Right atrium auricular region (tissue), 2 donors: Measurements from ENCODE around the gene GPC6. TPM values are rescaled to one million over a fixed set of nuclear protein-coding genes. Genes with fewer than 3 reads are reported as not detected.

Experiments used
- DNase-seq: peaks from one replicate; pipeline ENCODE4 v3.0.0-alpha.2; 2019; ENCODE audit warnings: low spot score
- H3K27ac ChIP-seq, 2 donors: fragments of 200-600 bp; sonication (generic); 1 replicate in 1 of 2; 2 replicates in 1 of 2; pipeline ENCODE4 v1.5.1; 2016 to 2019
- H3K27me3 ChIP-seq, 2 donors: fragments of 200-600 bp; sonication (generic); one replicate each; pipeline versions ENCODE4 v1.5.1 to v1.6.0; 2017 to 2019
- H3K36me3 ChIP-seq: fragments of 200-600 bp; sonication (generic); one replicate; pipeline ENCODE4 v1.5.1; 2016
- H3K4me1 ChIP-seq, 2 donors: fragments of 200-600 bp; sonication (generic); one replicate each; pipeline versions ENCODE4 v1.5.1 to v1.6.0; 2017 to 2019
- H3K4me3 ChIP-seq, 2 donors: fragments of 200-600 bp; sonication (generic); 1 replicate in 1 of 2; 2 replicates in 1 of 2; pipeline ENCODE4 v1.5.1; 2017 to 2019; ENCODE audit warnings: mild to moderate bottlenecking in 1 of 2, moderate library complexity in 1 of 2
- H3K9me3 ChIP-seq, 2 donors: fragments of 200-600 bp; sonication (generic); one replicate each; pipeline ENCODE4 v1.5.1; 2019
- CTCF ChIP-seq, 2 donors: fragments of 200-600 bp; sonication (generic); IDR thresholded peaks; one replicate each; pipeline ENCODE4 v1.5.1; 2019; ENCODE audit warnings: antibody characterized with exemption in 2 of 2
- total RNA-seq, 2 donors: library from RNA; depleted of rRNA; stranded (reverse); fragments of >200 nt; gene quantifications; one replicate each; pipeline ENCODE4 v1.1.0, GENCODE V29; 2016

Gene GPC6
- total RNA-seq, 2 donors from 2014 or later: 1.3 to 3.8 TPM

DNA sequence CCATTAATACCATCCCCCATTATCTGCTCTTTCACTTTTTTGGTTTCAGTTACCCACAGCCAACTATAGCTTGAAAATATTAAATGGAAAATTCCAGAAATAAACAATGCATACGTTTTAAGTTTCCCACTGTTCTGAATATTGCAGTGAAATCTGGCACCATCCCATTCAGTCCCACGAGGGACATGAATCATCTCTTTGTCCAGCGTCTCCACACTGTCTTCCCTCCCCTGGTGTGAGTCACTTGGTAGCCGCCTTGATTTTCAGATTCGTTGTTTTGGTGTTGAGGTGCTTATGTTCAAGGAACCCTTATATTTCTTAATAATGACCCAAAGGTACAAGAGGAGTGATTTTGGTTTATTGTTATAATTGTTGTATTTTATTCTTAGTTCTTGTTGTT lies 1006.8 kb downstream of the GPC6 start:
- Histone ChIP-seq H3K4me1 (no peaks in the 10 kb centered on the region), H3K4me3 (no peak overlapping the region), H3K27ac (no peak overlapping the region), H3K27me3 (no peaks in the 10 kb centered on the region), H3K9me3 (no peaks in the 10 kb centered on the region), H3K36me3 (no peaks in the 10 kb centered on the region)
- no peak for TF ChIP-seq CTCF (IDR thresholded peaks at IDR 0.05)
- DNase-seq: peak; percentile 63

GRCh38 chr13:94233837-94234236 lies 1007.2 kb downstream of the GPC6 start:
- no peaks in the 10 kb centered on the region for H3K36me3 ChIP-seq
- no peaks in the 10 kb centered on the region for H3K27me3 ChIP-seq
- no peaks in the 10 kb centered on the region for H3K4me1 ChIP-seq
- TF ChIP-seq CTCF (IDR thresholded peaks at IDR 0.05): no peak
- no peak overlapping the region for H3K27ac ChIP-seq
- no peak overlapping the region for H3K4me3 ChIP-seq
- H3K9me3 ChIP-seq: no peaks in the 10 kb centered on the region
- no peak for DNase-seq

- no peak overlapping the region for H3K27ac ChIP-seq
- no peaks in the 10 kb centered on the region for H3K27me3 ChIP-seq
- H3K4me1 ChIP-seq: no peaks in the 10 kb centered on the region
- DNase-seq: no peak
- no peak overlapping the region for H3K4me3 ChIP-seq
- no peaks in the 10 kb centered on the region for H3K36me3 ChIP-seq
- TF ChIP-seq CTCF (IDR thresholded peaks at IDR 0.05): no peak
- H3K9me3 ChIP-seq: no peaks in the 10 kb centered on the region
Observed at GRCh38 chr13:94234738-94235137, 1008.1 kb downstream of the GPC6 start.

DNA sequence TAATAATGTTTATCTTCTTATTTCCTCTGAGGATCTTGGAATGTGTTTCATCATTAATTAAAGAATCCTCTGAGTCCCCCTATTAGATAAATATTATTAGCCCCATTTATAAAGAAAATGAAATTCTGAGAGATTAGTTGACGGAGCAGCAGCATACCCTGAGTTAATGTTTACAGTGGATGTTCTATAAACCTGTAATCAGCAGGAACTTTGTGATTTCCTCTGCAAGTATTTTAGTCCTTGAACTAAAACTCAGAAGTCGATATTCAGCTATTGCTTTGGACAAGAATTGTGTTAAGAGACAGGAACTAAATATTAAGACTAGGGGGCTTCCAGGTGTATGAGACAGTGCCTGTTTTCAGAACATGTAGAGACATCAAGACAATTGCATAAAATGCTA lies 1009.5 kb downstream of the GPC6 start:
- Histone ChIP-seq H3K36me3 (no peaks in the 10 kb centered on the region), H3K4me3 (no peak overlapping the region), H3K4me1 (no peaks in the 10 kb centered on the region), H3K27me3 (no peaks in the 10 kb centered on the region), H3K9me3 (no peaks in the 10 kb centered on the region), H3K27ac (no peak overlapping the region)
- no peak for DNase-seq
- TF ChIP-seq CTCF (IDR thresholded peaks at IDR 0.05): no peak

DNA sequence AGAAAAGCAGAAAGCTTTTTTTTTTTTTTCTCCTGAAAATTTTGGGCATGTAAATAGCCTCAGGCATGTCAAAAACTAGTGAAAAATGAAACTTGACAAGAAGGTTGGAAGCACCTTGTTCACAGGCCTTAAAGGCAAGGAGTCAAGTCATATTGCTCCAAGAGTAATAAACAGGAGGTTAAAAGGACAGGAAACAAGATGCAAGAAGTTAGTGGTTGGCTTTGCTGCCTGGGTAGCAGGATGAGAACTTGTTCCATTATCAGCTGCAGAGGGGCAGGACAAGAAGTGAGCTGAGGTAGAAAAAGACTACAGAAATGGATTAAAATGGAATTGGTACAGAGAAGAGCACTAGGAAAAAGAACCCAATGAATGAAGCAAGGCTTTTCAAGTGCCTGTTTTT lies 1010.3 kb downstream of the GPC6 start:
- no peaks in the 10 kb centered on the region for H3K9me3 ChIP-seq
- no peak for TF ChIP-seq CTCF (IDR thresholded peaks at IDR 0.05)
- DNase-seq: no peak
- H3K27ac ChIP-seq: no peak overlapping the region
- no peaks in the 10 kb centered on the region for H3K36me3 ChIP-seq
- no peaks in the 10 kb centered on the region for H3K4me1 ChIP-seq
- H3K27me3 ChIP-seq: no peaks in the 10 kb centered on the region
- no peak overlapping the region for H3K4me3 ChIP-seq

GRCh38 chr13:94239135-94239534 lies 1012.5 kb downstream of the GPC6 start:
- Histone ChIP-seq H3K4me1 (no peaks in the 10 kb centered on the region), H3K36me3 (no peaks in the 10 kb centered on the region), H3K27me3 (no peaks in the 10 kb centered on the region), H3K4me3 (no peak overlapping the region), H3K27ac (no peak overlapping the region), H3K9me3 (no peaks in the 10 kb centered on the region)
- no peak for TF ChIP-seq CTCF (IDR thresholded peaks at IDR 0.05)
- DNase-seq: no peak
